ENCODE results near the gene PALLD. TPM values are rescaled to one million over a fixed set of nuclear protein-coding genes. Genes with fewer than 3 reads are reported as not detected.

PALLD gene
- total RNA-seq, 3 donors from 2014 or later: 112 to 663 (median 150) TPM

DNA sequence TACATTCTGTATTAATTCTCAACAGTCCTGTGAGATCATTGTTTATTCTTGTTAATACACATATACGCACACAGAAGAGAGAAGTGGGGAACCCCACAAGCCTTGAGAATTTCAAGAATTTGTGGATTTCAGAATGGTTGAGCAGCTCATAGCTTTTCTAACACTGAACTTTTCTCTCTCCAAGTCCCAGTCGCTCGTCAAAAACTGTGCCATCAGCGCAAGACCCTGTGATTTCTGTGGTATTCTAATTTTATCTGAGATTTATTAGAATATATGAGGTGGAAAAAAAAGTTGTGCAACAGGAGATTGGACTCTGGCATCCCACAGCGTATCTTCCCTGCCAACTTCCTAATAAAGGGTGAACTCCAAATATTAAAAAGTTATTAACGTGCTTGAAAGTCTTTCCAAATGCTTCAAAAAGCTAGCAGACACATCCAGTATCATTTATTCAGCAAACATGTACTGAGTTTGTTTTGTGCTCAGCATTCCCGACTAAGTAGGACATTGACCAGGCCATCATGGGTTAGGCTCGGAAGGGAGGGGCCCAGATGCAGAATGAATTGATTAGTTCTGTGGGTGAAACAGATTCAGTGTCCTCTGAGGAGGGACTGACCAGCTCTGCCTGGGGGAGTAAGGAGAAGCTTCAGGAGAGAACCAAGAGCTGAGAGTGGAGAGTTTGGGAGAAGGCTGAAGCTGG lies 347.6 kb downstream of the PALLD start:
- no peak for ATAC-seq
- DNase-seq: no peak
- TF ChIP-seq, protein P1, sequence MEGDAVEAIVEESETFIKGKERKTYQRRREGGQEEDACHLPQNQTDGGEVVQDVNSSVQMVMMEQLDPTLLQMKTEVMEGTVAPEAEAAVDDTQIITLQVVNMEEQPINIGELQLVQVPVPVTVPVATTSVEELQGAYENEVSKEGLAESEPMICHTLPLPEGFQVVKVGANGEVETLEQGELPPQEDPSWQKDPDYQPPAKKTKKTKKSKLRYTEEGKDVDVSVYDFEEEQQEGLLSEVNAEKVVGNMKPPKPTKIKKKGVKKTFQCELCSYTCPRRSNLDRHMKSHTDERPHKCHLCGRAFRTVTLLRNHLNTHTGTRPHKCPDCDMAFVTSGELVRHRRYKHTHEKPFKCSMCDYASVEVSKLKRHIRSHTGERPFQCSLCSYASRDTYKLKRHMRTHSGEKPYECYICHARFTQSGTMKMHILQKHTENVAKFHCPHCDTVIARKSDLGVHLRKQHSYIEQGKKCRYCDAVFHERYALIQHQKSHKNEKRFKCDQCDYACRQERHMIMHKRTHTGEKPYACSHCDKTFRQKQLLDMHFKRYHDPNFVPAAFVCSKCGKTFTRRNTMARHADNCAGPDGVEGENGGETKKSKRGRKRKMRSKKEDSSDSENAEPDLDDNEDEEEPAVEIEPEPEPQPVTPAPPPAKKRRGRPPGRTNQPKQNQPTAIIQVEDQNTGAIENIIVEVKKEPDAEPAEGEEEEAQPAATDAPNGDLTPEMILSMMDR (IDR thresholded peaks at IDR 0.05): no peak
- H3K9me3 ChIP-seq: no peaks in the 10 kb centered on the region
- no peaks in the 10 kb centered on the region for H3K36me3 ChIP-seq (ENCODE audit: low read depth)
- H3K4me3 ChIP-seq: no peak overlapping the region
- H3K4me1 ChIP-seq (ENCODE audit: low read depth): no peaks in the 10 kb centered on the region
- intact Hi-C loops (cut with DNase I, micrococcal nuclease): no loop called here

DNA sequence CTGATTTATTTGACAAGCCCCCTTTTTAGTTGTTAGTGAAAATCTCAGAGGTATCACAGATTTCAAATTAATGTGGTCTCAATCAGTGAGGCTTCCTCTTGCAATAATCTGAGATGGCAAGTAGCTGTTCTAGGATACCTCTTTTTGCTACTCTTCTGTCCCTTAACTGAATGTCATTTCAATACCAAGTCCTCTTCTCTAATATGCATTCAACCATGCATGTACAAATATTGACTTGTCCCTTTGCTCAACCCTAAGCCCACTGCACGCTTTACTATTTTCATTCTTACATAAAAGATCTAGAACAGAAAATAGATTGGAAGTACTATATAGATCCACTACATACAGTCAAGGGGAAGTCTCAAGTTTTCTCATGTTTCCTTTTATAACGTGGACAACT lies 349.0 kb downstream of the PALLD start:
- Histone ChIP-seq H3K36me3 (ENCODE audit: low read depth) (no peaks in the 10 kb centered on the region), H3K4me1 (ENCODE audit: low read depth) (no peaks in the 10 kb centered on the region), H3K9me3 (no peaks in the 10 kb centered on the region), H3K4me3 (no peak overlapping the region)
- intact Hi-C loops (cut with DNase I, micrococcal nuclease): no loop called here
- TF ChIP-seq, protein P1 (IDR thresholded peaks at IDR 0.05): no peak
- ATAC-seq: no peak
- DNase-seq: no peak

DNA sequence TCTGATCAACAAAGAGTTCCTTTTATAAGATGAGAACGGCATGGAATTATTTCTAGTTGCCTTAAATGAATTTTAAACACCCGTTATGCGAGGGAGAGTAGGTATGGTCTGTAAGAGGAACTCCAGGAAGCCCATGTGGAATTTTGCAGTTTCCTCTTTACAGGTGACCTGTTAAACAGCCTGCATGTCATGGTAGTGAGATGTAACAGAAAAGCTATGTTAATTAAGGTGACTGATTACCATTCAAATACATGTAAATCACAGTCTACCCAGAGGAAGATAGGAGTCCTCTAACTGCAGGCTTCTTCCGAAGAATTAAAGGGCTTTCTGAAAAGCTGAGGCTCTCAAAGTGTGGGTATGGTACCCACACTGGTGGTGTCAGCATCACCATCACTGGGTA lies 349.6 kb downstream of the PALLD start:
- H3K9me3 ChIP-seq: no peaks in the 10 kb centered on the region
- ATAC-seq: no peak
- no peaks in the 10 kb centered on the region for H3K36me3 ChIP-seq (ENCODE audit: low read depth)
- intact Hi-C loops (cut with DNase I, micrococcal nuclease): no loop called here
- no peak for DNase-seq
- TF ChIP-seq, protein P1 (IDR thresholded peaks at IDR 0.05): no peak
- no peaks in the 10 kb centered on the region for H3K4me1 ChIP-seq (ENCODE audit: low read depth)
- no peak overlapping the region for H3K4me3 ChIP-seq

DNA sequence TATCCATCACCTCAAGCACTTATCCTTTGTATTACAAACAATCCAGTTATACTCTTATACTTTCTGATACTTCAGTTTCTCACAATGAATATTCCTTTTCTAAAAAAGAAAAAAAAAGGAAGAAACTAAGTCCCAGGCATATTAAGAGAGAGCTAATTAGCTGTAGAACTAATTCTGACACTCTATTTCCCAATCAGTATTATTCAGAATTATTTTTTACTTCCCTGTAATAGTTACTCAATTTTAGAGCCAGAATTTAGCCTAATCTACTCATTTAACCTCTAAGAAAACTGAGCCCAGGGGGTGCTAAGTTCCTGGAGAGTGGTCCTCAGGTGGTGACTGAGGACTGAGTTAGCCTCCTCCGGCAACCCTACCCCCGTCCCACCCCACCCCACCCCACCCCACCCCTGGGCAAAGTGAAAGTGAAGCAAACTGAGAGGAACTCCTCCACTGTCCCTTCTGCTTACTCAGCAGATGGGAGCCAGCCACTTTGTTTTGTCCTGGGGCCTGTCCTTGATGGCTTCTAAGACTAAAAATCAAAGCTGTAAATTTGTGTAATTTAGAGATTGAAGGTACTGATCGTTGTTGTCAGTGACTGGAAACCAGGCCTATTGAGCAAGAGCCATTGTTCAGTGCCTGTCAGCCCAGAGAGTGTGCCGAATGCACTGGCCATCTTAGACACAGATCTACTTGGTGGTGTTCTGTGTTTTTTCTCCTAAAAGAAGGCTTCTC lies 351.1 kb downstream of the PALLD start:
- peak; percentile 81 for ATAC-seq
- Histone ChIP-seq H3K4me3 (no peak overlapping the region), H3K36me3 (ENCODE audit: low read depth) (no peaks in the 10 kb centered on the region), H3K9me3 (no peaks in the 10 kb centered on the region), H3K4me1 (ENCODE audit: low read depth) (no peaks in the 10 kb centered on the region)
- intact Hi-C loops (cut with DNase I, micrococcal nuclease): no loop called here
- TF ChIP-seq, protein P1 (IDR thresholded peaks at IDR 0.05): no peak
- DNase-seq: no peak

DNA sequence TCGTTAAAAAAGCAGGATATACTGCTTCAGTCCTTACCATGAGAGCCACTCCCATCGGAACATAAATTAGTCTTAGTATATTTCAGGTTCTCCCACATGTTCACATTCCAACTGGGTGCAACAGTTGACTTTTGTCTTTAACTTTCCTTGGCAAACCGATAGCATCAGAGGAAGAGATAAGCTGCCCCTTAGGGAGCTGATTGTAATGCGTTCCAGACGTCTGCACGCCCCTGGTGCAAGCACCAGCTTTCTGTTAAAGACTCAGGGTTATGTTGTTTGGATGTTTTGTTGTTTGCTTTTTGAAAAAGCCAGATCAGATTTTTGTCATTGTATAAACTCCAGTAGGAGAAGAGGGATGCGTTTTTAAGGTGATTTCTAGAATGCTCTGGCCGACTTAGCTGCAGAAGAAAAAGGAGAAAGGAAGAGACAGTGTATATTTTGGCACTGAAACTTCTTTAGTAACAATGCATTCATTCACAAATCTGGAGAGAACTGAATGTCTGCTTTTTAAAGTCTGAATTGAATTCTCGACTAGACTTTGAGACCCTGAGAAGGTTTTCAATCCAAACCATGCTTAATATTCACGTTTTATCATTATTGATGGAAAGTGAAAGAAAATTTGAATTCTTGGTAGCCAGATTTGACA lies 352.3 kb downstream of the PALLD start:
- Histone ChIP-seq H3K4me1 (ENCODE audit: low read depth) (no peaks in the 10 kb centered on the region), H3K9me3 (no peaks in the 10 kb centered on the region), H3K36me3 (ENCODE audit: low read depth) (no peaks in the 10 kb centered on the region), H3K4me3 (no peak overlapping the region)
- DNase-seq (no peak), ATAC-seq (no peak)
- intact Hi-C loops (cut with DNase I, micrococcal nuclease): no loop called here
- TF ChIP-seq, protein P1 (IDR thresholded peaks at IDR 0.05): no peak

All from mucosa of descending colon (tissue), 3 donors.